ENCODE data around the gene OR4K13. TPM values are rescaled to one million over a fixed set of nuclear protein-coding genes. Genes with fewer than 3 reads are reported as not detected.

OR4K13 gene
- total RNA-seq, 4 donors from 2014 or later, result not detected

DNA sequence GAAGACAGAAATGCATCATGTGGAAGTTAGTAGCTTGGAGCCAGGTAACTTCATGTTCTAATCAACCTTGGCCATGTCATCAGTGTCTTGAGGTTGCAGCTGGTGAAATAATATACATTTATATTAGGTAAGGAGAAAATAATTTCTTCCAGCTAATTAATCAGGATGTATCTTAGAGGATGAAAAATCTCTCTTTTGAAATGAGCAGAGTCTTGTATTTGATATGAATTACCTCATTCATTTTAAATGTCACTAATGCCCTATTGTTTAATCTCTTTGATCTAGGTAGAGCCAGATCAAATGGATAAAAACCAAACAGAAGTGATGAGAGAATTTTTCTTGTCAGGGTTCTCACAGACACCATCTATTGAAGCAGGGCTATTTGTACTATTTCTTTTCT lies 34.0 kb downstream of the OR4K13 start, which contains the start of gene OR4Q2:
TSS of gene OR4Q2 (plus strand) at position 301 of the 400 bp plus-strand sequence.
- Histone ChIP-seq H3K27ac (no peak within 1 kb of the TSS), H3K4me1 (no peaks in the 10 kb centered on the region), H3K36me3 (no peaks in the 10 kb centered on the region), H3K4me3 (no peak within 1 kb of the TSS), H3K9me3 (no peaks in the 10 kb centered on the region), H3K27me3 (no peaks in the 10 kb centered on the region)
- in situ Hi-C loops (cut with MboI; ENCODE audit: low pct_ligation_motif_present in 1 of 4, low pct_unique_long_range_greater_than_20kb in 1 of 4, low sequenced_read_pairs in 3 of 4) (no loop called here), intact Hi-C loops (cut with DNase I; ENCODE audit: low total_unique reads) (no loop called here)
- no peak for TF ChIP-seq POLR2A (IDR thresholded peaks at IDR 0.05)
- TF ChIP-seq, protein P1, sequence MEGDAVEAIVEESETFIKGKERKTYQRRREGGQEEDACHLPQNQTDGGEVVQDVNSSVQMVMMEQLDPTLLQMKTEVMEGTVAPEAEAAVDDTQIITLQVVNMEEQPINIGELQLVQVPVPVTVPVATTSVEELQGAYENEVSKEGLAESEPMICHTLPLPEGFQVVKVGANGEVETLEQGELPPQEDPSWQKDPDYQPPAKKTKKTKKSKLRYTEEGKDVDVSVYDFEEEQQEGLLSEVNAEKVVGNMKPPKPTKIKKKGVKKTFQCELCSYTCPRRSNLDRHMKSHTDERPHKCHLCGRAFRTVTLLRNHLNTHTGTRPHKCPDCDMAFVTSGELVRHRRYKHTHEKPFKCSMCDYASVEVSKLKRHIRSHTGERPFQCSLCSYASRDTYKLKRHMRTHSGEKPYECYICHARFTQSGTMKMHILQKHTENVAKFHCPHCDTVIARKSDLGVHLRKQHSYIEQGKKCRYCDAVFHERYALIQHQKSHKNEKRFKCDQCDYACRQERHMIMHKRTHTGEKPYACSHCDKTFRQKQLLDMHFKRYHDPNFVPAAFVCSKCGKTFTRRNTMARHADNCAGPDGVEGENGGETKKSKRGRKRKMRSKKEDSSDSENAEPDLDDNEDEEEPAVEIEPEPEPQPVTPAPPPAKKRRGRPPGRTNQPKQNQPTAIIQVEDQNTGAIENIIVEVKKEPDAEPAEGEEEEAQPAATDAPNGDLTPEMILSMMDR (IDR thresholded peaks at IDR 0.05), result no peak
- TF ChIP-seq POLR2AphosphoS5 (IDR thresholded peaks at IDR 0.05), result no peak
- TF ChIP-seq EP300 (IDR thresholded peaks at IDR 0.05; ENCODE audit: low read depth), result no peak
- no peak for DNase-seq

DNA sequence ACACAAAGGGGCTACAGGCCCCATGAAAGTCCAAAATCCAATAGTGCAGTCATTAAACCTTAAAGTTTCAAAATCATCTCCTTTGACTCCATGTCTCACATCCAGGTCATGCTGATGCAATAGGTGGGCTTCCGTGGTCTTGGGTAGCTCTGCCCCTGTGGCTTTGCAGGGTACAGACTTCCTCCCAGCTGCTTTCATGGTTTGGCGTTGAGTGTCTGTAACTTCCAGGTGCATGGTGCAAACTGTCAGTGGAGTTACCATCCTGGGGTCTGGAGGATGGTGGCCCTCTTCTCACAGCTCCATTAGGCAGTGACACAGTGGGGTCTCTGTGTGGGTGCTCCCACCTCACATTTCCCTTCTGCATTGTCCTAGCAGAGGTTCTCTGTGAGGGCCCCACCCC lies 42.4 kb downstream of the OR4K13 start:
- H3K9me3 ChIP-seq, result no peaks in the 10 kb centered on the region
- no peak for DNase-seq
- no peaks in the 10 kb centered on the region for H3K4me1 ChIP-seq
- 68% methylated on average over 2 of the region's 2 CpGs; no CpG with 5 or more reads in 1 of the 2 donors for WGBS, 2 donors (ENCODE audit: low coverage in 1 of 2)
- H3K27me3 ChIP-seq, result no peaks in the 10 kb centered on the region
- H3K4me3 ChIP-seq, result no peak overlapping the region
- intact Hi-C loops (cut with DNase I; ENCODE audit: low total_unique reads), result no loop called here
- no peaks in the 10 kb centered on the region for H3K36me3 ChIP-seq
- TF ChIP-seq POLR2A (IDR thresholded peaks at IDR 0.05) (no peak), EP300 (IDR thresholded peaks at IDR 0.05; ENCODE audit: low read depth) (no peak), POLR2AphosphoS5 (IDR thresholded peaks at IDR 0.05) (no peak)
- TF ChIP-seq, protein P1 (IDR thresholded peaks at IDR 0.05), result no peak
- H3K27ac ChIP-seq, result no peak overlapping the region
- in situ Hi-C loops (cut with MboI; ENCODE audit: low pct_ligation_motif_present in 1 of 4, low pct_unique_long_range_greater_than_20kb in 1 of 4, low sequenced_read_pairs in 3 of 4), result no loop called here

Other genes starting within 250 kb of the OR4K13 start
- gene OR4N2, start 232.3 kb downstream of the OR4K13 start, total RNA-seq, result not detected
- not detected for gene OR4K2, start 160.9 kb downstream of the OR4K13 start, total RNA-seq
- gene OR4K5, start 115.4 kb downstream of the OR4K13 start, total RNA-seq, result not detected
- gene OR4K1, start 105.1 kb downstream of the OR4K13 start, total RNA-seq, result not detected
- not detected for gene OR4K15, start 60.4 kb downstream of the OR4K13 start, total RNA-seq
- not detected for gene OR4Q2, start 33.9 kb downstream of the OR4K13 start, total RNA-seq
- not detected for gene OR4K14, start 16.7 kb downstream of the OR4K13 start, total RNA-seq
- not detected for gene OR4L1, start 24.0 kb upstream of the OR4K13 start, total RNA-seq
- gene OR4K17, start 74.7 kb upstream of the OR4K13 start, total RNA-seq, result not detected
- gene OR4N5, start 102.8 kb upstream of the OR4K13 start, total RNA-seq, result not detected
- not detected for gene OR11G2, start 154.9 kb upstream of the OR4K13 start, total RNA-seq
- not detected for gene OR11H6, start 187.7 kb upstream of the OR4K13 start, total RNA-seq
- not detected for gene OR11H7, start 192.9 kb upstream of the OR4K13 start, total RNA-seq
- not detected for gene OR11H4, start 203.2 kb upstream of the OR4K13 start, total RNA-seq

Data from transverse colon (tissue), 4 donors.